GM19043 (cell line): ENCODE data around the gene TMEM164.

Experiments used
- ATAC-seq: cut with Tn5 transposase; IDR thresholded peaks from one replicate; pipeline ENCODE4 v1.9.1; 2021; ENCODE audit warnings: low read depth; ENCODE audit not compliant: unreplicated experiment

TMEM164 gene

GRCh38 chrX:110159865-110160264, 157.0 kb downstream of the TMEM164 start:
- no peak for ATAC-seq

GRCh38 chrX:110161361-110161686, 158.4 kb downstream of the TMEM164 start:
- ATAC-seq: no peak

- ATAC-seq: no peak
These were observed 159.2 kb downstream of the TMEM164 start for GRCh38 chrX:110162131-110162530.

- ATAC-seq: no peak
These were observed 160.0 kb downstream of the TMEM164 start for GRCh38 chrX:110162867-110163266.

- no peak for ATAC-seq
These were observed 160.6 kb downstream of the TMEM164 start for GRCh38 chrX:110163488-110163887.

- ATAC-seq: no peak
These were observed 165.1 kb downstream of the TMEM164 start for GRCh38 chrX:110167952-110168451.

GRCh38 chrX:110168585-110168984, 165.7 kb downstream of the TMEM164 start:
- ATAC-seq: no peak

- ATAC-seq: no peak
These were observed 167.1 kb downstream of the TMEM164 start for GRCh38 chrX:110170029-110170428.

GRCh38 chrX:110171442-110171841, 168.5 kb downstream of the TMEM164 start:
- ATAC-seq: no peak

GRCh38 chrX:110172215-110172614, 169.3 kb downstream of the TMEM164 start:
- peak; percentile 99 for ATAC-seq

- no peak for ATAC-seq
These were observed 170.6 kb downstream of the TMEM164 start for GRCh38 chrX:110173192-110174175.

- ATAC-seq: no peak
These were observed 172.2 kb downstream of the TMEM164 start for GRCh38 chrX:110175146-110175545.

- no peak for ATAC-seq
These were observed 172.8 kb downstream of the TMEM164 start for GRCh38 chrX:110175696-110176095.

- ATAC-seq: no peak
These were observed 175.4 kb downstream of the TMEM164 start for GRCh38 chrX:110178179-110178865.

GRCh38 chrX:110180176-110180927, 177.4 kb downstream of the TMEM164 start:
- ATAC-seq: peak; percentile 11

GRCh38 chrX:110180928-110181310, 178.0 kb downstream of the TMEM164 start:
- peak; percentile 67 for ATAC-seq

GRCh38 chrX:110181459-110182137, 178.7 kb downstream of the TMEM164 start:
- ATAC-seq: no peak

GRCh38 chrX:110182362-110182761, 179.4 kb downstream of the TMEM164 start:
- no peak for ATAC-seq

- ATAC-seq: no peak
These were observed 180.0 kb downstream of the TMEM164 start for GRCh38 chrX:110182865-110183264.

GRCh38 chrX:110183314-110183713, 180.4 kb downstream of the TMEM164 start:
- ATAC-seq: no peak
